HG03139 (cell line): ENCODE data around the gene HSF2.
A peak's percentile ranks its signal among the peaks of the same experiment; 100 is the strongest.
"Not testable (repeated sequence)": the region's sequence is repeated elsewhere in the genome, so short reads cannot be mapped to it uniquely, and the experiment has no call there.

Experiments
- ATAC-seq: cut with Tn5 transposase; IDR thresholded peaks from one replicate; pipeline ENCODE4 v1.9.1; 2021; ENCODE audit not compliant: unreplicated experiment

The HSF2 gene

GRCh38 chr6:122449069-122449468, 49.6 kb downstream of the HSF2 start:
- ATAC-seq = no peak

- ATAC-seq = no peak
Measured at GRCh38 chr6:122452509-122452908, 53.1 kb downstream of the HSF2 start.

GRCh38 chr6:122454673-122455072, 55.2 kb downstream of the HSF2 start:
- no peak for ATAC-seq

GRCh38 chr6:122455116-122455515, 55.7 kb downstream of the HSF2 start:
- ATAC-seq = not testable (repeated sequence)

GRCh38 chr6:122458087-122458486, 58.6 kb downstream of the HSF2 start:
- ATAC-seq = no peak

GRCh38 chr6:122459240-122459639, 59.8 kb downstream of the HSF2 start:
- no peak for ATAC-seq

GRCh38 chr6:122459865-122460416, 60.5 kb downstream of the HSF2 start:
- ATAC-seq = not testable (repeated sequence)

GRCh38 chr6:122461885-122462284, 62.4 kb downstream of the HSF2 start:
- no peak for ATAC-seq

- ATAC-seq = peak; percentile 100
Measured at GRCh38 chr6:122471107-122472021, 71.9 kb downstream of the HSF2 start, which contains the start of gene SERINC1. Gene SERINC1, minus strand, starts transcription at chr6:122471807. Its CDS starts 70 bp downstream, at chr6:122471737.

- peak; percentile 47 for ATAC-seq
Measured at GRCh38 chr6:122472022-122472340, 72.5 kb downstream of the HSF2 start.

GRCh38 chr6:122476131-122476530, 76.7 kb downstream of the HSF2 start:
- ATAC-seq = no peak

- no peak for ATAC-seq
Measured at GRCh38 chr6:122482750-122483080, 83.3 kb downstream of the HSF2 start.
